ENCODE measurements around the gene RCOR2.

DNA sequence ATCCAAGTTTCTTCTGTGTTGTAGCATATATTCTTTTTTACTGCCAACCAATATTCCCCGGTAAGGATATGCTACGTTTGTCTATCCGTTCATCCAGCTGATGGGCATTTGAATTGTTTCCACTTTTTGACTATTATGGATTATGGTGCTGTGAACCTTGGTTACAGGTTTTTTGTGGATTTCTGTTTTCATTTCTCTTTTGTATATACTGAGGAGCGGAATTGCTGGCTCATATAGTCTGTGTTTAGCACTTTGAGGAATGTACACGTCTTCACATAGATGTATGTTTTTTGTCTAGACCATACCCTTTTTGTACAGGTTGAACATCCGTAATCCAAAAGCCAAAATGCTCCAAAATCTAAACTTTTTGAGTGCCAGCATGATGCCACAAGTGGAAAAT, 23.6 kb downstream of the RCOR2 start:
- TF ChIP-seq, protein P1, sequence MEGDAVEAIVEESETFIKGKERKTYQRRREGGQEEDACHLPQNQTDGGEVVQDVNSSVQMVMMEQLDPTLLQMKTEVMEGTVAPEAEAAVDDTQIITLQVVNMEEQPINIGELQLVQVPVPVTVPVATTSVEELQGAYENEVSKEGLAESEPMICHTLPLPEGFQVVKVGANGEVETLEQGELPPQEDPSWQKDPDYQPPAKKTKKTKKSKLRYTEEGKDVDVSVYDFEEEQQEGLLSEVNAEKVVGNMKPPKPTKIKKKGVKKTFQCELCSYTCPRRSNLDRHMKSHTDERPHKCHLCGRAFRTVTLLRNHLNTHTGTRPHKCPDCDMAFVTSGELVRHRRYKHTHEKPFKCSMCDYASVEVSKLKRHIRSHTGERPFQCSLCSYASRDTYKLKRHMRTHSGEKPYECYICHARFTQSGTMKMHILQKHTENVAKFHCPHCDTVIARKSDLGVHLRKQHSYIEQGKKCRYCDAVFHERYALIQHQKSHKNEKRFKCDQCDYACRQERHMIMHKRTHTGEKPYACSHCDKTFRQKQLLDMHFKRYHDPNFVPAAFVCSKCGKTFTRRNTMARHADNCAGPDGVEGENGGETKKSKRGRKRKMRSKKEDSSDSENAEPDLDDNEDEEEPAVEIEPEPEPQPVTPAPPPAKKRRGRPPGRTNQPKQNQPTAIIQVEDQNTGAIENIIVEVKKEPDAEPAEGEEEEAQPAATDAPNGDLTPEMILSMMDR (IDR thresholded peaks at IDR 0.05): no peak
- TF ChIP-seq POLR2A (IDR thresholded peaks at IDR 0.05; ENCODE audit: low read depth): no peak

All from esophagus muscularis mucosa (tissue), 3 donors.